A549 (cell line): ENCODE measurements around the gene MTHFR. TPM values are rescaled to one million over a fixed set of nuclear protein-coding genes. Genes with fewer than 3 reads are reported as not detected.

Source experiments
- ATAC-seq, 2 experiments: fragments of 200-7000 bp in 1 of 2; fragments of >200 bp in 1 of 2; cut with Nextera tagmentation in 1 of 2; cut with Tn5 transposase in 1 of 2; 3 replicates each; pipeline versions ENCODE4 v1.8.0 to v1.9.1; 2018 to 2020; ENCODE audit warnings: mild to moderate bottlenecking in 1 of 2, moderate library complexity in 1 of 2
- CTCF ChIA-PET: fragments of 300-600 bp; sonication (Branson Sonifier 250); formaldehyde crosslinking; extraction: SDS; loops from one replicate; lab custom pipeline; 2021; ENCODE audit warnings: antibody characterized with exemption, inconsistent platforms; lab: Yijun Ruan, JAX
- POLR2A ChIA-PET: fragments of 350-600 bp; formaldehyde crosslinking; extraction: SDS; loops from one replicate; lab custom pipeline; 2021; ENCODE audit warnings: antibody characterized with exemption, inconsistent platforms; lab: Yijun Ruan, JAX
- DNase-seq, 2 experiments: peaks; one replicate each; pipeline versions ENCODE4 v3.0.0 to v3.0.0-alpha.2; 2011 to 2016; ENCODE audit warnings: low read depth in 1 of 2, low spot score in 1 of 2
- FAIRE-seq: peaks from 2 replicates; lab custom pipeline; 2011; peaks lifted over from hg19 to GRCh38; lab: Jason Lieb, UNC
- H3K27ac ChIP-seq, 2 experiments: fragments of >200 bp; sonication (Bioruptor Twin); formaldehyde crosslinking; 3 replicates each; pipeline ENCODE4 v1.5.1; 2016 to 2017
- H3K4me1 ChIP-seq: fragments of >200 bp; sonication (Bioruptor Twin); formaldehyde crosslinking; 3 replicates; pipeline ENCODE4 v1.6.1; 2016
- H3K4me2 ChIP-seq: fragments of >200 bp; sonication (Bioruptor Twin); formaldehyde crosslinking; 3 replicates; pipeline ENCODE4 v1.6.1; 2016
- H3K4me3 ChIP-seq: fragments of >200 bp; sonication (Bioruptor Twin); formaldehyde crosslinking; 3 replicates; pipeline ENCODE4 v1.5.1; 2016
- H3K9me3 ChIP-seq: fragments of >200 bp; sonication (Bioruptor Twin); formaldehyde crosslinking; 3 replicates; pipeline ENCODE4 v1.6.1; 2016
- BHLHE40 ChIP-seq: IDR thresholded peaks from 2 replicates; pipeline ENCODE4 v1.6.1; 2012; ENCODE audit warnings: low read depth, low read length, inconsistent platforms
- CBX2 ChIP-seq: fragments of 200-600 bp; sonication (generic); IDR thresholded peaks from 2 replicates; pipeline ENCODE4 v1.6.1; 2016; ENCODE audit warnings: low read depth, mild to moderate bottlenecking, borderline replicate concordance
- CEBPB ChIP-seq, 2 experiments: fragments of >200 bp in 1 of 2; sonication (Bioruptor Twin) in 1 of 2; formaldehyde crosslinking in 1 of 2; IDR thresholded peaks; 2 replicates each; pipeline ENCODE4 v1.6.1; 2012 to 2016
- EHMT2 ChIP-seq: fragments of 200-600 bp; sonication (generic); IDR thresholded peaks from 2 replicates; pipeline ENCODE4 v1.6.1; 2016; ENCODE audit warnings: antibody characterized with exemption, low read depth, mild to moderate bottlenecking, moderate library complexity
- EP300 ChIP-seq, 2 experiments: fragments of >200 bp; sonication (Bioruptor Twin); formaldehyde crosslinking; IDR thresholded peaks; 2 replicates in 1 of 2; 3 replicates in 1 of 2; pipeline ENCODE4 v1.6.1; 2016 to 2017
- FOSB ChIP-seq: fragments of 250-450 bp; sonication (Bioruptor Pico); IDR thresholded peaks from 2 replicates; pipeline ENCODE4 v1.5.0; 2020; ENCODE audit warnings: mild to moderate bottlenecking, moderate library complexity
- GATA3 ChIP-seq: IDR thresholded peaks from 2 replicates; pipeline ENCODE4 v1.6.1; 2012; ENCODE audit warnings: borderline replicate concordance
- HOXA7 ChIP-seq: fragments of 250-450 bp; sonication (Bioruptor Pico); IDR thresholded peaks from 2 replicates; pipeline ENCODE4 v1.5.0; 2020; ENCODE audit warnings: mild to moderate bottlenecking, moderate library complexity
- JUN ChIP-seq, 2 experiments: fragments of >200 bp; sonication (Bioruptor Twin); formaldehyde crosslinking; IDR thresholded peaks; 2 replicates in 1 of 2; 3 replicates in 1 of 2; pipeline ENCODE4 v1.6.1; 2016 to 2017
- JUNB ChIP-seq: fragments of >200 bp; sonication (Bioruptor Twin); formaldehyde crosslinking; IDR thresholded peaks from 2 replicates; pipeline ENCODE4 v1.6.1; 2016
- MAFK ChIP-seq: fragments of 450-650 bp; IDR thresholded peaks from 2 replicates; pipeline ENCODE4 v1.6.1; 2014; ENCODE audit not compliant: partially characterized antibody
- MAZ ChIP-seq: fragments of 150-350 bp; IDR thresholded peaks from 2 replicates; pipeline ENCODE4 v1.6.1; 2014; ENCODE audit warnings: antibody characterized with exemption, low read depth, low read length, borderline replicate concordance
- MYC ChIP-seq: IDR thresholded peaks from 2 replicates; pipeline ENCODE4 v1.6.1; 2012; ENCODE audit warnings: mild to moderate bottlenecking, inconsistent platforms, low read length, improper control_type of control experiment, borderline replicate concordance
- PHF8 ChIP-seq: fragments of 200-600 bp; sonication (generic); IDR thresholded peaks from 2 replicates; pipeline ENCODE4 v1.6.1; 2016; ENCODE audit warnings: low read depth, mild to moderate bottlenecking, antibody characterized with exemption, moderate library complexity, borderline replicate concordance
- POLR2AphosphoS2 ChIP-seq: conservative IDR thresholded peaks from 2 replicates; pipeline ENCODE4 v1.6.1; 2012; ENCODE audit warnings: low read length, improper control_type of control experiment, inconsistent platforms
- RARB ChIP-seq: fragments of 250-450 bp; sonication (Bioruptor Pico); IDR thresholded peaks from 2 replicates; pipeline ENCODE4 v1.8.0; 2021; ENCODE audit warnings: mild to moderate bottlenecking, moderate library complexity
- SMC3 ChIP-seq: fragments of >200 bp; sonication (Bioruptor Twin); formaldehyde crosslinking; IDR thresholded peaks from 3 replicates; pipeline ENCODE4 v1.6.1; 2018; ENCODE audit warnings: inconsistent platforms
- SREBF2 ChIP-seq: fragments of 450-650 bp; IDR thresholded peaks from 2 replicates; pipeline ENCODE4 v1.6.1; 2014; ENCODE audit warnings: mild to moderate bottlenecking, moderate library complexity
- TFCP2L1 ChIP-seq: fragments of 250-450 bp; sonication (Bioruptor Pico); IDR thresholded peaks from 2 replicates; pipeline ENCODE4 v1.5.0; 2021; ENCODE audit warnings: mild to moderate bottlenecking
- ZFP36 ChIP-seq: fragments of 450-650 bp; IDR thresholded peaks from 2 replicates; pipeline ENCODE4 v1.6.1; 2014; ENCODE audit warnings: borderline replicate concordance; ENCODE audit not compliant: partially characterized antibody
- WGBS: methylation state at CpG from one replicate; pipeline ENCODE4 v1.1.6; 2017; ENCODE audit errors: missing lambda C conversion rate; 5-methylcytosine and 5-hydroxymethylcytosine counted together
- polyA plus RNA-seq, 4 experiments: library from polyadenylated mRNA; depleted of rRNA in 3 of 4; stranded (reverse); fragments of >200 nt; fragmentation: RNase III in 1 of 4; extraction: RNeasy Plus Mini Kit Qiagen cat#74134 plus additional on column Dnase treatment in 1 of 4; gene quantifications; 2 replicates in 3 of 4; 3 replicates in 1 of 4; pipeline ENCODE4 v1.2.3, GENCODE V29; 2011 to 2017
- TF ChIP-seq, protein P1 (sequence below): fragments of 250-450 bp; sonication (Bioruptor Pico); IDR thresholded peaks from 2 replicates; pipeline ENCODE4 v1.5.0; 2021; ENCODE audit warnings: mild to moderate bottlenecking, moderate library complexity, borderline replicate concordance
- TF ChIP-seq, protein P2 (sequence below): IDR thresholded peaks from 2 replicates; pipeline ENCODE4 v1.6.1; 2012
- TF ChIP-seq, protein P3 (sequence below): IDR thresholded peaks from 2 replicates; pipeline ENCODE4 v1.6.1; 2012; ENCODE audit warnings: low read depth, borderline replicate concordance

Gene MTHFR
- polyA plus RNA-seq, 2 of the 4 experiments (the other 2 are of a cell fraction), result 4.5 to 5.2 TPM

DNA sequence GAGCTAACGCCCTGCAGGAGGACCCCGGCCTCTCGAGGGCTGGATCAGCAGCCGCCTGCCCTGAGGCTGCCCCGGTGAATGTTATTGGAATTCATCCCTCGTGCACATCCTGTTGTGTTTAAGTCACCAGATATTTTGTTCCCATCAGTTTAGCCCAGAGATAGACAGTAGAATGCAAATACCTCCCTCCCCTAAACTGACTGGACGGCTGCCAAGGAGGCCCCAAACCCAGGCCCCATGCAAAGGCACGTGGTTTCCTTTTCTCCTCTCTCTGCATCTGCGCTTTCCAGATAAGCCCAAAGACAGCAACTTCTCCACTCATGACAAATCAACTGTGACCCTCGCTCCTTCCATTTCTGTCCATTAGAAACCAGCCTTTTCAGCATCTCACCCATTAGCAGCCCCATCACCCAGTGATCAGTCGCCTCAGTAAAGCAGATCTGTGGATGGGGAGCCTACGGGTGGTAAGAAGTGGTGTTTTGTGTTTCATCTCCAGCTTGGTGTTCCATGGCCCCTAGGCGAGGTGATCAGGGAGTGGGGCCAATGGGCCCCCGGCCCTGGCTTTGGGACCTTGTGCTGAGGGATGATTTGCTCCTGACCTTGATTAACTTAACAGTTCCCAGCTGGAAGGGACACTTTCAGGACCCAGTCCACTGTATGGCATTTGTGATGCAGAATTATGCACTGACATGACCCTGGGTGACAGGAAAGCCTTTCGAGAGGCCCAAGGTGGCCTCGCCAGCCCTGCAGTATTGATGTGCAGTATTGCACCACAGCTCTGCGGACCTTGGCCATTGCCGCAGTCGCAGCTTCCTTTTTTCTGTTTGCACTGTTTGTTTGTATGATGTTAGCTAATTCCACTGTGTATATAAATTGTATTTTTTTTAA lies 36.6 kb upstream of the MTHFR start:
- no peaks in the 10 kb centered on the region for H3K9me3 ChIP-seq
- ATAC-seq (no peak), DNase-seq (no peak), FAIRE-seq (no peak)
- no peak overlapping the region for H3K4me2 ChIP-seq
- WGBS, result 83% methylated on average over 19 of the region's 19 CpGs
- TF ChIP-seq HOXA7 (CRISPR knock-in tag) (no peak), MAZ (no peak), POLR2AphosphoS2 (no peak), RARB (CRISPR knock-in tag) (no peak), PHF8 (no peak), SREBF2 (no peak), SMC3 (no peak), JUN (IDR thresholded peaks at IDR 0.05) (no peak), FOSB (CRISPR knock-in tag) (no peak), TFCP2L1 (no peak), EP300 (IDR thresholded peaks at IDR 0.05) (no peak), GATA3 (no peak), MAFK (no peak), JUNB (no peak), ZFP36 (no peak), EHMT2 (no peak), CBX2 (no peak), MYC (no peak)
- TF ChIP-seq, protein P1, sequence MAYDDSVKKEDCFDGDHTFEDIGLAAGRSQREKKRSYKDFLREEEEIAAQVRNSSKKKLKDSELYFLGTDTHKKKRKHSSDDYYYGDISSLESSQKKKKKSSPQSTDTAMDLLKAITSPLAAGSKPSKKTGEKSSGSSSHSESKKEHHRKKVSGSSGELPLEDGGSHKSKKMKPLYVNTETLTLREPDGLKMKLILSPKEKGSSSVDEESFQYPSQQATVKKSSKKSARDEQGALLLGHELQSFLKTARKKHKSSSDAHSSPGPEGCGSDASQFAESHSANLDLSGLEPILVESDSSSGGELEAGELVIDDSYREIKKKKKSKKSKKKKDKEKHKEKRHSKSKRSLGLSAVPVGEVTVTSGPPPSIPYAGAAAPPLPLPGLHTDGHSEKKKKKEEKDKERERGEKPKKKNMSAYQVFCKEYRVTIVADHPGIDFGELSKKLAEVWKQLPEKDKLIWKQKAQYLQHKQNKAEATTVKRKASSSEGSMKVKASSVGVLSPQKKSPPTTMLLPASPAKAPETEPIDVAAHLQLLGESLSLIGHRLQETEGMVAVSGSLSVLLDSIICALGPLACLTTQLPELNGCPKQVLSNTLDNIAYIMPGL (CRISPR knock-in tag), result no peak
- TF ChIP-seq, protein P2, sequence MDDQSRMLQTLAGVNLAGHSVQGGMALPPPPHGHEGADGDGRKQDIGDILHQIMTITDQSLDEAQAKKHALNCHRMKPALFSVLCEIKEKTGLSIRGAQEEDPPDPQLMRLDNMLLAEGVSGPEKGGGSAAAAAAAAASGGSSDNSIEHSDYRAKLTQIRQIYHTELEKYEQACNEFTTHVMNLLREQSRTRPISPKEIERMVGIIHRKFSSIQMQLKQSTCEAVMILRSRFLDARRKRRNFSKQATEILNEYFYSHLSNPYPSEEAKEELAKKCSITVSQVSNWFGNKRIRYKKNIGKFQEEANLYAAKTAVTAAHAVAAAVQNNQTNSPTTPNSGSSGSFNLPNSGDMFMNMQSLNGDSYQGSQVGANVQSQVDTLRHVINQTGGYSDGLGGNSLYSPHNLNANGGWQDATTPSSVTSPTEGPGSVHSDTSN, result no peak
- ChIA-PET CTCF (interaction anchor here (0.6 to 2.0 kb wide), 7 partner anchors 11 to 189 kb away, joined by 3 to 9 read pairs (median 4); no protein-coding TSS in a partner anchor), POLR2A (no interaction called here)
- H3K27ac ChIP-seq, result no peak overlapping the region
- H3K4me1 ChIP-seq, result no peaks in the 10 kb centered on the region
- H3K4me3 ChIP-seq, result no peak overlapping the region

DNA sequence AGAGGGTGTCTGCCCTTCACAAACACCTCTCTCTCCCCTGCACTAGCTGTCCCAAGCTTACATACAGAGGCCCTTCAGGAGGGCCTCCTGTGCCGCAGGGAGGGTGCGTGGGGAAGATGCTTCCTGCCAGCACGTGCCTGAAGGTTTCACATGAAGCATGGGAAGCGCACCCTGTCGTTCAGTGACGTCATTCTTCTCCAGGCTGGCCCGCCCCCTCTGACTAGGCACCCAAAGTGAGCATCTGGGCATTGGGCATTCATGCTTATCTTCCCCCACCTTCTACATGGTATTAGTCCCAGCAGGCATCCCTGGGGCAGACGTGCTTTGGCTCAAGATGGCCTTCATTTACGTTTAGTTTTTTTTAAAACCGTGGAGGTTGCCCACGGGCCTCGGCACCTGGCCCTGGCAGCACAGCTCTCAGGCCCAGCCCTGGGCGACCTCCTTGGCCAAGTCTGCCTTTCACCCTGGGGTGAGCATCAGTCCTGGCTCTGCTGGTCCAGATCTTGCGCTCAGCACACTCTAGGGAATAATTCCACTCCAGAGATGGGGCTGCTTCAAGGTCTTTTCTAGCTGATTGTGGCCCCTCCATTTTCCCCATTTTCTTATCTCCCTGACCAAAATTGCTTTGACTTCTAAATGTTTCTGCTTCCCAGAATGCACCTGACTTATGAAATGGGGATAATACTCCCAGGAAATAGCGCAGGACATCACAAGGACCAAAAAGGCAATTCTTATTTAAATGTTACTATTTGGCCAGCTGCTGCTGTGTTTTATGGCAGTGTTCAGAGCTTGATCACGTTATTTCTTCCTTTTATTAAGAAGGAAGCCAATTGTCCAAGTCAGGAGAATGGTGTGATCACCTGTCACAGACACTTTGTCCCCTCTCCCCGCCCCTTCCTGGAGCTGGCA lies 35.7 kb upstream of the MTHFR start:
- Histone ChIP-seq H3K9me3 (no peaks in the 10 kb centered on the region), H3K4me2 (no peak overlapping the region), H3K4me3 (no peak overlapping the region), H3K27ac (no peak overlapping the region), H3K4me1 (no peaks in the 10 kb centered on the region)
- DNase-seq, result no peak
- CTCF ChIA-PET, result interaction anchor here (0.8 to 2.5 kb wide), 8 partner anchors 10 to 190 kb away, joined by 3 to 9 read pairs (median 4); no protein-coding TSS in a partner anchor
- ATAC-seq, result no peak
- TF ChIP-seq, protein P3, sequence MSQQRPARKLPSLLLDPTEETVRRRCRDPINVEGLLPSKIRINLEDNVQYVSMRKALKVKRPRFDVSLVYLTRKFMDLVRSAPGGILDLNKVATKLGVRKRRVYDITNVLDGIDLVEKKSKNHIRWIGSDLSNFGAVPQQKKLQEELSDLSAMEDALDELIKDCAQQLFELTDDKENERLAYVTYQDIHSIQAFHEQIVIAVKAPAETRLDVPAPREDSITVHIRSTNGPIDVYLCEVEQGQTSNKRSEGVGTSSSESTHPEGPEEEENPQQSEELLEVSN, result no peak
- TF ChIP-seq BHLHE40 (no peak), CEBPB (IDR thresholded peaks at IDR 0.05) (no peak)
- FAIRE-seq, result no peak
- POLR2A ChIA-PET, result no interaction called here
- WGBS, result 86% methylated on average over 17 of the region's 17 CpGs
